Stimulated activated CD8-positive, alpha-beta memory T cell treated with anti-CD3 and anti-CD28 coated beads, Interleukin-7, amount 100 ng/mL, for 1 hour (primary cell): Measurements from ENCODE around the gene CENPT.
A peak's percentile ranks its signal among the peaks of the same experiment; 100 is the strongest.

Experiments used
- DNase-seq, 2 donors: peaks; one replicate each; pipeline ENCODE4 v3.0.0-alpha.2; 2020; ENCODE audit warnings: low read depth in 2 of 2

The CENPT gene

DNA sequence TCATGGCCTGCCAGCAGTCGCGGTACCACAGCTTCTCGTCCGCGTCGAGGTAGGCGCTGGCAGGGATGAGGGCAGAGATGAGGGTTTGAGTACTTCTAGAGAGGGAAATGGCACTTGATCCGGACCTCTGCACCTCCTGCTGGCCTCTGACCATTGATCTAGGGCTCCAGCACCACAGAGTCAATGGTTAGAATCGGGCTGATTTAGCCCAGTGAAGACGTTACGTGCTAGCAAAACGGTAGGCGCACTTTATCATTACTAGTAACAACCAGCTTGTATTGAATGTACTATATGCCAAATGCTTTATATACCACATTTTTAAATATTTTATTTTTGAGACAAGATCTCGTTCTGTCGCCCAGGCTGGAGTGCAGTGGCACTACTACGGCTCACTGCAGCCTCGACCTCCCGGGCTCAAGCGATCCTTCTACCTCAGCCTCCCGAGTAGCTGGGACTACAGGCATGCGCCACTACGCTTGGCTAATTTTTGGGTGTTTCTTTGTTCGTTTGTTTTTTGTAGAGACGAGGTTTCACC lies 40.3 kb downstream of the CENPT start:
- no peak for DNase-seq

DNA sequence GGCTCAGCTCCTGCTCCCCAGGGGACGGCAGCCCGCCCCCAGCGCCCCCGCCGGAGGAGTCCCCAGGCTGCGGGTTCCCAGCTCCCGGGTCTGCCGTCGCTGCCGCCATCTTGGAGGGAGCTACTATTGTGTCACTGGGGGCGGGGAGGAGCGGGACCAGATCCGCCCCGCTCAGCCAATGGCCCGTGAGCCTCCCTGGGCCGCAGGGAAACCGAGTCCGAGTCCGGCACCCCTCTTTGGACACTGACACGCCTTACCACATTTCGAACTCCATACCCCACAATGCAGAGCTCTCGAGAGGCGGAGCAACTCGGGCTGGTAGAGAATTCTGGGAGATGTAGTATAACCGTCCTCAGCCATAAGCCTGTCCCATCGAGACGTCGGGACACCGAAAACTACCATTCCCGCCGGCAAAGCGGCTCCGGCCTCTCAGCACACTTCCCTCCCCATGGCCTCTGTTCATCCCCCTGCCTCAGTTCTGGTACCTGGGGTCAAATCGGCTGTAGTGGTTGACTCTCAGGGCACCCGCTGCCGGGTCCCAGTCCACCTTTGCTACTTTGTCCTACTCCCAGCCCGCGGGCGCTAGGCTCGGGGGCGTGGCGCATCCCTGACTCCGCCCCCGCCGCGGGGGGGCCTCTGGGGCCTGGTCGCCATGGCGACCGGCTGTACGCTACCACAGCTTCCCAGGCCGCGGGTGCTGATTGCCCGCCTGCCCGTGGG lies 40.9 kb downstream of the CENPT start, which contains the start of the genes RANBP10 and TSNAXIP1:
RANBP10 (minus strand) TSS at position 133 of the 720 bp plus-strand sequence; CDS start at position 109, 24 bp downstream.
TSNAXIP1 (plus strand) TSS at position 462 of the 720 bp plus-strand sequence. CDS start 261 bp downstream, outside the sequence.
- peak; percentile 86 to 87 for DNase-seq

DNA sequence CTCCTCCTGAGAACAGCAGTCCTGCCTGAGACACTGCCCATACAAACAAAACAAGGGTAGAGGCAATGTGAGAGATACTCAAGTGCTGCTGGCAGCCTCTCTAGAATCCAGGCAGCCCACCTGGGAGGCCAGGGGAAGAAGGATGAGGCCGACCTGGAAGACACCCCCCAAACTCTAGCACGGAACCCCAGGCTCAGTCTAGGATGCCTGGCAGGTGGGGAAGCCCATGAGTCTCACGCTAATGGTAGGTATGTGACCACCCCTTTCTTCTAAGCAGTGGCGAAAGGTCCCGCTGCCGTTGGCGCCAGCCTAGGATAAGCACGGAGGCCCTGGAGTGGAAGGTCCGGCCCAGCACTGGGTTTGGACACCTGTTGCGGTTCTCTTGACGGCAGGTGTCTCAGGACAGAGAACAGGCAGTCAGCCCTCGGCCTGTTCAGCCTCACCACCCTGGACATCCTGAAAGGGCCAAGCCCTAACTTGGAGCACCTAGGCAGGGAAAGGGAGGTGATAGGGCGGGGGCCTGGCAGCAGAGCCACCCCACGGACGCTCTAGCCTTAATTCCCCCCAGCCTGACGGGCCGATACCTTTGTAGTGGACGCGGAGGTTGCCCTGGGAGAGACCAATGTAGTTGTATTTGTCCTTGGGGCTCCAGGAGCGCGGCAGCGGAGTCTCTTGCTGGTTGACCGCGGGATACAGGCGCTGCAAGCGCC lies 41.6 kb downstream of the CENPT start:
- no peak for DNase-seq

GRCh38 chr16:67804853-67805542 lies 42.5 kb downstream of the CENPT start:
- DNase-seq: no peak

DNA sequence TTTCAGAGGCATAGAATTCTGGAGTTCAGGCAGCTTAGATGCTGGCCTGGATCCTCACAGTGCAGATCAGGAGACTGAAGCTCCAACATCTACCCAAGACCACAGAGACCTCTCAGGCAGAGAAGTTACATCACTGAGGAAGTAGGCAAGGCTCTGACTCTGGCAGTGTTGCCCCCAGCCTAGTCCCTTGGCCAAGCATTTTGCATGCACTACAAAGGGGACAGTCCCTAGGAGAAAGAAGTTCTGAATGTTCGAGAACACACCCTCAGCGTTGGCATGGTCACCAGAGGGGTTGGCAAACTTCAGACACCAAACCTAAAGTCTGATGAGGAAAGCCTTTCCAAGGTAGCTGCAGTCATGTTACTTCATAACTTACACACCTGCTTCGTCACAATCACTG lies 43.6 kb downstream of the CENPT start:
- no peak for DNase-seq

DNA sequence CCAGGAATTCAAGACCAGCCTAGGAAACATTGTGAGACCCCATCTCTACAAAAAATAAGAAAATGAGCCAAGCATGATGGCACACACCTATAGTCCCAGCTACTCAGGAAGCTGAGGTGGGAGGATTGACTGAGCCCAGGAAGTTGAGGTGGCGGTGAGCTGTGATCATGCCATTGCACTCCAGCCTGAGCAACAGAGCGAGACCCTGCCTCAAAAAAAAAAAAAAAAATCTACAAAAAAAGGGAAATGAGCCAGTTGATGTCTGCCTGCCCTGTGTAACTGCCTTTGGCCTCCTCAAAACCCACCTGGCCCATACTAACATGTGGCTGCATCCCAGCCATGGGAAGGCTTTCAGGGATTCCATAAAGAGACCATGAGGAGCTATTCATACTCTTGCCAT lies 45.6 kb downstream of the CENPT start:
- no peak for DNase-seq

- no peak for DNase-seq
These were observed 46.3 kb downstream of the CENPT start for GRCh38 chr16:67801241-67801640.

- no peak for DNase-seq
These were observed 47.1 kb downstream of the CENPT start for GRCh38 chr16:67800338-67800926.

GRCh38 chr16:67796099-67796718 lies 51.3 kb downstream of the CENPT start:
- DNase-seq: no peak

- no peak for DNase-seq
These were observed 57.4 kb downstream of the CENPT start for GRCh38 chr16:67790071-67790470.

GRCh38 chr16:67786491-67786890 lies 61.0 kb downstream of the CENPT start:
- no peak for DNase-seq

- DNase-seq: no peak
These were observed 64.2 kb downstream of the CENPT start for GRCh38 chr16:67783353-67783725.

DNA sequence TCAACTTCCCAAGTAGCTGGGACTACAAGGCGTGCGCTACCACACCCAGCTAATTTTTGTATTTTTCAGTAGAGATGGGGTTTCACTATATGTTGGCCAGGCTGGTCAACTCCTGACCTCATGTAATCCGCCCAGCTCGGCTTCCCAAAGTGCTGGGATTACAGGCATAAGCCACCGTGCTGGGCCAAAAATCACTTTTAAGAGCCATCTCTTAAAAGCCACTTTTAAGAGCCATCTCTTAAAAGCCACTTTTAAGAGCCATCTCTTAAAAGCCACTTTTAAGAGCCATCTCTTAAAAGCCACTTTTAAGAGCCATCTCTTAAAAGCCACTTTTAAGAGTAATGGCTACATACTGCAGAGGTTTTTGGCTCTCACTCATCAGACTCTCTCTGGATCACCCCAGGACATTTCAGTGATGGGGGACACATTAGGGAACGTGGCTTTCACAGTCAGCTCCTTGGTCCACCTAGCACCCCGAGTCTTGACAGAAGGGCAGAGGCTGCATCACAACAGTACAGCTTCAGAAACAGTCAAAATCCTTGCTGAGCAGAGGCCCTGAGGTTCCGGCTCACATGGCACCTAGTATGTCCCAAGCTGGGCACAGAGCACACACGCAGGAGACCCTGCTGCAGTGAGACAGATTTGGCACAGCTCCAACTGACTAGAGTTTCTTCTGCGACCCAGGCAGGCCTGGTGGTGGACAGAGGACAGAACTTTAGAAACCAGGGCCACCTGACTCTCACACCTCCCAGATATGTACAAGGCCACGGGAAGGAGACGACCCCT lies 64.7 kb downstream of the CENPT start:
- no peak for DNase-seq

GRCh38 chr16:67781565-67781921 lies 66.0 kb downstream of the CENPT start:
- DNase-seq: no peak

GRCh38 chr16:67780847-67781564 lies 66.5 kb downstream of the CENPT start:
- DNase-seq: no peak

- no peak for DNase-seq
These were observed 68.1 kb downstream of the CENPT start for GRCh38 chr16:67779256-67780014.
